Small intestine (tissue), 4 donors: ENCODE data around the gene SPOCD1. TPM values are rescaled to one million over a fixed set of nuclear protein-coding genes. Genes with fewer than 3 reads are reported as not detected.

Experiments
- polyA plus RNA-seq, 4 donors: library from polyadenylated mRNA; stranded (reverse) in 3 of 4; unstranded in 1 of 4; fragments of 200-250 nt in 3 of 4; fragments of 120-200 nt in 1 of 4; gene quantifications; one replicate each; pipeline versions ENCODE4 v1.2.1 to v1.2.3, GENCODE V29; 2013
- donor health status: healthy with polysubstance abuse.
- donor health status: Bipolar disorder and iron deficiency.
- donor health status: healthy.

Gene SPOCD1
- polyA plus RNA-seq, 4 donors, result 0.81 to 2.0 (median 1.1) TPM; not detected in 1

Other genes with a start within 250 kb of the SPOCD1 start
- 10 to 100 TPM; 18.4 to 92.3 (median 39.7) TPM for gene TINAGL1, start 239.5 kb downstream of the SPOCD1 start, polyA plus RNA-seq
- under 1 TPM in 2 of 4 donors, not detected in 2; 0.06 to 0.10 TPM for gene HCRTR1, start 198.3 kb downstream of the SPOCD1 start, polyA plus RNA-seq
- 10 to 100 TPM; 55.5 to 72.2 (median 59.1) TPM for gene PEF1, start 171.1 kb downstream of the SPOCD1 start, polyA plus RNA-seq
- gene COL16A1, start 112.0 kb downstream of the SPOCD1 start, polyA plus RNA-seq, result 100 to 1,000 TPM in 1 of 4 donors, 10 to 100 TPM in 3; 12.3 to 124 (median 16.7) TPM
- gene ADGRB2, start 51.7 kb downstream of the SPOCD1 start, polyA plus RNA-seq, result 10 to 100 TPM in 2 of 4 donors, 1 to 10 TPM in 2; 4.8 to 43.7 (median 11.6) TPM
- gene PTP4A2, start 122.3 kb upstream of the SPOCD1 start, polyA plus RNA-seq, result 100 to 1,000 TPM; 115 to 213 (median 124) TPM
- gene KHDRBS1, start 197.8 kb upstream of the SPOCD1 start, polyA plus RNA-seq, result 100 to 1,000 TPM in 1 of 4 donors, 10 to 100 TPM in 3; 50.1 to 123 (median 77.7) TPM